HG03103 (cell line): ENCODE measurements around the gene AOPEP.

Source experiments
- ATAC-seq: cut with Tn5 transposase; IDR thresholded peaks from one replicate; pipeline ENCODE4 v1.9.1; 2021; ENCODE audit warnings: low read depth; ENCODE audit not compliant: unreplicated experiment

Gene AOPEP

DNA sequence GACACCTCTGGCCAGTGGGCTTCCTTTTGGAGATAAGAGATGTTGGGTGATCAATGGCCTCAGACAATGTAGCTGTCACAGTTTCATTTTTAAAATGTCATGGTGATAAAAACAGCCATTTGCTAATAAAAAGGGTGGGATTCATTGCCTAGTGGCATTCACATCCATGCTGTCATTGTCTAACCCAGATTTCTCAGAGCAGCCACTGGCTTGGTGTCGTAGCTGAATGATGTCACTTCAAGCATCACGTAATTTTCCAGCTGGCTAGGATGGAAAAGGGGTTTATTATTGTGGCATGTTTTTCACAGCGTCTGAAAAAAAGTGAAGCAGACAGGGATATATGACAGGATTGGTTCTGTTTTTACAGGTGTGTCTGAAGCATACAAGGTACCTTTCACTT is 184.7 kb downstream of the AOPEP start:
- no peak for ATAC-seq

DNA sequence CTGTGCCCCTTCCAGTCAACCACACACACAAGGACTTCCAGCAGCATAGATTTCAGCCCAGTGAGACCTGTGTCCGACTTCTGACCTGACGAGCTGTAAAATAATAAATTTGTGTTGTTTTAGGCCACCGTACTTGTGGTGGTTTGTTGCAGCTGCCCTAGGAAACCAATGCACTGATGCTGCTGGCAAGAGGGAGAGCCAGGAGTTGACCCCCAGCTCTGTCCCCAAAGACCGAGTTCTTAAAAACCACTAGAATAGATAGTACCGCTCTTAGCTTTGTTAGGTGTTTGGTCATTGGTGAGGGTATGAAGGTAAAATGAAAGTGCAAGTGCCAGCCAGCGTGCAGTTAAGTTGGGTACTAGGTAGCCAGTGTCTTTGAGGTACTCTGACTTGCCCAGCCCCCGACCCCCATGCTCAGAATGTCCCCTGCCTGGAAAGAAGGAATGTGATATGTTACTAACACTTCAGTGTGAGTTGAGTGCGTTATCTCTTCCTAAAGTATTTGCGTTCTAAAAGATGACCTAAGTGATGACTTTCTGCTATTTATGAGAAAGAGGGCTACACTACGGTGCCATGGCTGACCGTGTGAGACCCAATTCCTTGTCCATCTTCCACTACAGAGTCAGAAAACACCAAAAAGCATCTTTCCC is 185.6 kb downstream of the AOPEP start:
- ATAC-seq = no peak

DNA sequence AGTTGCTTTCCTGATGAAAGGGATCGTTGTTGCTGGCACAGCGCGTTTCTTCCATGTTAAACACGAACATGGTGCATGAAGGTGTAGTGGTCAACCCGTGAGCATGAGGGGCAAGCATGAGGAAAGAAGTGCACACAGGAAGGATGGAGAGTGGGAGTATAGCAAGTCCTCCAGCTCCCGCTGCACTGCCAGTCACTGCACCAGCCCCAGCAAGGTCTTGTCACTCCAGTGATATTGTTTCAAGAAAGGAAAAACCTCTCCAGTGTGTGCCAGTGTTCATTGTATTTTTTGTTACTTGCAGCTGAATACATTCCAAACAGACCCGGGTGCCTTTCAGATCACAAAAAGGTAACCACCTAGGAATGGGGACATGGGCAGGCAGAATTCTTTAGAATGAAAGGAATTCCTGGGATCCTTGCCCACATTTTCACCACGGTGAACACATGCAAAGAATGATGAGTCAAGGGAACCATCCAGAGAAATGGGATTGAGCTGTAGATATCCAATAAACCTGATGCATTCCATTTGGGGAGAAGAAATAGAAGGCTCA is 186.3 kb downstream of the AOPEP start:
- ATAC-seq = no peak

DNA sequence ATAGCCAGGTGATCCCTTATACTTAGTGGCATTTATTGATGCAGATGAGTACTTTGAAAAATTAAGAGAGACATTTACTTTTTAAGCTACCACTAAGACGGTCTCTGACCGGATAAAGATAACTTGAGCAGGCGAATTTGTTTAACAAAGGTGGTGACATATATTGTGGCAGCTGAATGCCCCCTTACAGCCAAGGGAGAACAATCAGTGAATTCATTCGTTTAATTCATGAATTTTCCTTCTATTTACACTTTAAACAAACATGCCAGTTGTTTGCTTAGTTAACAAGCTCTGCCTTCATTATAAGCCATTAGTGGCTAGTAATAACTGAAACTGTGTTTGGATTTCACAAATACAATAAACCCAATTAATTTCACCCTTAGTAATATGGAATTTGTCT is 187.1 kb downstream of the AOPEP start:
- no peak for ATAC-seq

DNA sequence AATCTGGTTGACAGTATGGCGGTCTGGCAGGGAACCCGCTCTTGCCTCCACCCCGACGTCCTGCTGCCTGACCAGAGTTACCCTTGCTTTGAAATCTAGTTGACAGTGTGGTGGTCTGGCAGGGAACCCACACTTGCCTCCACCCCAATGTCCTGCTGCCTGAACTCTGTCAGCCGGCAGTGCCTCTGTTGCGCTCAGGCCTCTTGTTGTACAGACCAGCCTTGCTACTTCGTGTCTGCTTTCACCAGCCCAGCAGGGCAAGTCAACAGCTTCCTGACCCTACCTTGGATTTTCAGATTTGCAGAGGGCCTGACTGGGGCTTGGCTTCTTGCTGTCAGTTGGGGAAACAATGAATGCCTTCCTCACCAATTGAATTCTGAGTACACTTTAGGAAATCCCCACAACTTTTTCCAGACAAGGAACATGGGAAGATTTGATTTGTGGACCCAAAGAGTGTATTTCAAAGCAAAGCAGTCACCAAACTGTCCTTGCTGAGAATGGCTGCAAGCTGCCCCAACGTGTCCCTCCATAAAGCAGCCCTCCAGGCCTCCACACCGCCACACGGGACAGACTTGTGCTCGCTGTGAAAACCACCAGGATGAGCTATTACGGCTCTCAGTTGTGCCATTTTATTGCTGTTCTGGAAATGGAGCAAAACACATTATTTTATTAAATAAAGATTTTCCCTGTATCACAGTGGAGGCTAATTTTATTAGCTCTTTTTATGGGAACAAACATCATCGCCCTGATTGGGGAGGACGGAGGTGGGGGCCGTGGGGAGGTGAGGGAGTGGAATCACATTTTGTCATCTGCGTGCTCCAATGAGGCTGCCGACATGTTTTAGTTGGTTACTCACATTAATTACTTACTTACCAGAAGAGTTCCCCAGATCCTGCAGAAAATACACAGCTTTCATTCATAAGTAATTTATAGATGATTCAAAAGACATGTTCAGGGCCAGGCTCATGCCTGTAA is 189.3 kb downstream of the AOPEP start:
- ATAC-seq = no peak

DNA sequence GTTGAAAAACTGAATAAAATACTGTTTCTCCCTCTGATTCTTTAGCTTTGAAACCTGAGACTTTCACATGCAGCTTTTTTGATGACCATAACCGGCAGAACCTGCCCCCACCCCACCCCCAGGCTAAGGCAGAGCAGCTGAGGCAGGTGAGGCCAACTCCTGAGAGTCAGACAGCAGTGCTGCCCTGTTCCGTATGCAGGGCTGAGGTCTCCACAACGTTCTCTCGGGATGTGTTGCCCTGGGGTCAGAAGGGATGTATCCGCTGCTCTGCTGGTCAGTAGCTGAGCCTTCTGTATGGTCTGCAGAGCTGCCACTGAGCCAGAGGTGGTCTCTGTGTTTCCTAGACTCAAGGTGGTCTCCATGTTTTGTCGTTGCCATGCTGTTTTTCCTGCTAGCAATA is 190.5 kb downstream of the AOPEP start:
- no peak for ATAC-seq

DNA sequence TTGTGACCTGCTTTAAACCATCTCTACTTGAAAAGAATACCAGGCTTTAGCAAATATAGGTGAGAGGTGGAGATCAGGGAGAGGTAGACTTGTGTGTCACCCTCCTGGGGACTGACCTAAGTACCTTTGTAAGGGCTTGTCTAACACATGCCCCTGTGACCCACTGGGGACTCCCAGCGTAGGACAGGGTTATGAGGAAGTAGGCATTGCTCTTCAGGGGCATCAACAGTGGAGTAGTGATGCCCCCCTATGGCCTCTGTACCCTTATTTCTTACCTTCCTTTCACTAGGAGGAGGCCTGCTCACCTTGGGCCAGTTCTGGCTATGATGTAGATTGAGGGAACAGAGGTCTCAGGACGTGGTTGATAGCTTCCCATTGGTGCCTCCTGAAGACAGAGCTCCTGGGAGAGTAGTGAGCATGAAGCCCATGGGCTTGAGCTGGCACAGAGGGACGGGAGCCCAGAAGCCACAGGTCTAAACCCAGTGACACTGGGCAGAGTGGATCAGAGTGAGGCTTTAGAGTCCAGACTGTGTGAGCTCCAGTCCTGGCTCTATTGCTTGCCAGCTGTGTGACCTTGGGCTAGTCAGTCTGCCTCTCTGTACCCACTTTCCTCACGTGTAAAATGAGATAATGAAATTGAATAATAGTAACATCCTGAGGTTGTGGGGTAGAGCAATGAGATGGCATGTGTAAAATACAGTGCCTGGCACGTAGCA is 191.7 kb downstream of the AOPEP start:
- ATAC-seq = no peak

DNA sequence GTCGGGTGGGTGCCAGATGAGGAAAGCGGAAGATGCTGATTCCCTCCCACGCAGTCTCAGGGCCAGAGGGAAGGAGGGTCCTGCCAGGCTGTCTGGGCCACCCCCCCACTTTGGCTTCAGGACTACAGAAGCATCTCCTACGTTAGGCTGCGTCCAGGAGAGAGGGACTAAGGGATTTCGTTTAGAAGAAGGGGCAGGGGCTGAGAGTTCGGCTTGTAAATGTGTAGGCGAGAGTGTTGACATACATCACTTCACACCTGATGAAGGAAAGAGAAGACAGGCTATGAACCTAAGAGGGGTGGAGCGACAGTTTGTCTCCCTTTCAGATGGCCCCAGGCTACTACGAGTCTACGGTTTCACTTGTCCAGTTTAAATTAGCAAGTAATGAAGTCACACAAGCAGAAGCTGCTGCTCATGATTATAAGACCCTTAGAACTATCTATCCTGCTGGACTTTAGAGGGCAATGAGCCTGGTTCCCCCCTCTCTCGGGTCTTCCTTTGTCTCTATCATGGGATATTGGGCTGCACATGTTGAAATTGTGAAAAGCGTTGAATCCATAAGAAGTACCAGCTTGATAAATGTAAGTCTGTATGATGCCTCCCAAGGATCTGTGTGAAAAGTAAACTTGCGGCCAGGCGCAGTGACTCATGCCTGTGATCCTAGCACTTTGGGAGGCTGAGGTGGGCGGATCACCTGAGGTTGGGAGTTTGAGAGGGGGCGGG is 193.0 kb downstream of the AOPEP start:
- ATAC-seq = no peak

DNA sequence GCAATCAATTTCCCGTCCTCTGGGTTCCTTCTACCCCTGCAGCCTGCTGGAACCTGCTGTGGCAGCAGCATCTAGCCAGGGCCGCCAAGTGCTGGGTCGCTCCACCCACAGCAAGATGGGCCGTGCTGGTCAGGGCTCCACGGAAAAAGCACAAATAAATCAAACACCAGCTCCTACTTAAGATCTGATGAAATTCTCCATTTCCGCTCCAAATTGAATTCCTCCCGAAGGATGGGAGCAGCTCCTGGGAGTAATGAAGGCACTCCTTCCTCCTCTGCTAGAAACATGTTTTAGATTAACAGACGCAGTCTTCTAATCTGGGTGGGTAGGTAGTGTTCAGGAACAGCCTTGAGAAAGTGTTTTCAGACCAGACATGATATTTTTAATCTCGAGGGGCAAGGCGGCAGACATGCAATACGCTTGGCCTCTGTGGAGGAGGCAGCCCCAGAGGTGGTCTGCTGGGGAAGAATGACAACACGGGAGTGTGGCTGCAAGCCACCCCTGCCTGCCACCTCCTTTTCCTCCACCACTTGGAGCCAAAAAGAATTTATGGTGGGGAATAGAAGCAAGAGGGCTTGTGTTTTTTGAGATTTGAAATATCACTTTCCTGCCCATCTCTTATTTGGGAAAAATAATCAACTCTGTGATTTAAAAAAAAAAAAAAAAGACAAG is 194.1 kb downstream of the AOPEP start:
- ATAC-seq = no peak

DNA sequence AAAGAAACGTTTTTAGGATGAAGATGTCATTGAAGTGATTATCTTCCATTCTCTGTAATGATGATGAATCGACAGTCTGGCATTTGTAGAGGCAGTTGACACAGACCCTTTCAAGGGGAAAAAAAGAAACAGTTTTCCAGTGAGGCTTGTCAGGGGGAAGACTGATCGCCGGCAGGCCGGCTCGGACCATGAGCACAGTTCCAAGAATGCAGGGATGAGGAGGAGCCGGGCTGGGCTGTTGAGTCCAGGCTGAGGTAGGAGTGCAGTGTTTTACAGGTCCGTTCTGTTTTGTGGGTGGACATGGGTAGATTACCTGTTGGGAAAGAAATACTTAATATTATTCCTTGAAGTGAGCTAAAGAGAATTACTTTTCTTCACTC is 194.6 kb downstream of the AOPEP start:
- no peak for ATAC-seq

DNA sequence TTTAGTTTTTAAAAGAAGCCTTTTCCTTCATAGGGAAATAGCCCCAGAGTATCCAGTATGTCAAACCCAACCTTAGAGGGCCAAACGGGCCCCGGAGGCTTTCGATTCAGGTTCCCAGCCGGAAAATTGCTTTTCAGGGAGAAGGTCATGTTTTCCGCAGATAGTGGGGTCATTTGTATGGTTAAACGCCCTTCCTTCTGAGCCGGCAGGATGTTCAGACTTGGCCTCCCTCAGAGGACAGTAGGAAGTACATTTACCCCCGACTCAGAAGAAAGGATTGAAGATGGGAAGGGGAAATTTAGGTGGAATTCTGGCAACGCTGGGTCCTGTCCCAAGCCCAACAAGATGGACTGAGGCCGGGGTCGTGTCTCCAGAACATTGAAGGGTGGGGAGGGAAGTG is 195.2 kb downstream of the AOPEP start:
- ATAC-seq = no peak

DNA sequence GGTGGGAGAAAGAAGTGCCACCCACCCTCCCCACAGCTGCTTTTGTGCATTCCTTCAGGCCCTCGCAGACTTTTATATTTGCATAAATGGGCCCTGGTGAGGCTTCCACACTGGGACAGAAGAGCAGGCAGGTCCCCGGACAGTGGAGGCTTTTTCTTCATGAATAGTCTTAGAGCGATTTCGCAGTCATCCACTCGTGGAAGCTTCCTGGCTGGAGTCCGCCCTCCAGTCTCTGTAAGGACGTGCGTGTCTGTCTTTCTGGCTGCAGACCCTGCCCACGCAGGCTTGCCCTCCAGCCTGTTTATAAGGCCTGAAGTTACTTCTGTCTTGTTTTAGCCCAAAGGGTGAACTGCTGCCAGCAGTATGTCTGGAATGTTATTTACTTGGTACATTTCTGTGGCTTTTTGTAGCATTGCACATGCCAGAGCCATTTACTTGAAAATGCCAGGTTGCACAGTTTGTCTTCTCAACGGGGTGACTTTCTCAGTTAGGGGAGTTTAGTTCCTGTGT is 195.7 kb downstream of the AOPEP start:
- no peak for ATAC-seq

DNA sequence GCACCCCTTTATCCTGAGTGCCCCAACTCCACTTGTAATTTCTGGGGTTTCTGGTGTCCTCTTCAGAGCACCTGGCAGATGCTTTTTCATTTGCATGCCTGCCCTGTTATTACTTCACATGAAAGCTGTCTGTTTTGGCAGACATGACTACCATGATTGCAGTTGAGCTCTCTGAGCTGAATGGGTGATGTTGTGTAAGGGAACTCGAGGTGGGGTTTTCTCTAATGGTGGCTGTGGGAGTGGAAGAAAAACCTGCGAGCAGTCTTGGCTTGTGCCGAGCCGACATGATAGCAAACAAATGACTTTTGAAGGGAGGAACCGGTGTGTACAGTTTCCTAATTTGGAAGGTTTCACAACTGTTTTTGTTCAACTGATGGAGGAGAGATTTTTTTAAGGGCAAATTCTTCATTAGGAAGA is 196.2 kb downstream of the AOPEP start:
- no peak for ATAC-seq

DNA sequence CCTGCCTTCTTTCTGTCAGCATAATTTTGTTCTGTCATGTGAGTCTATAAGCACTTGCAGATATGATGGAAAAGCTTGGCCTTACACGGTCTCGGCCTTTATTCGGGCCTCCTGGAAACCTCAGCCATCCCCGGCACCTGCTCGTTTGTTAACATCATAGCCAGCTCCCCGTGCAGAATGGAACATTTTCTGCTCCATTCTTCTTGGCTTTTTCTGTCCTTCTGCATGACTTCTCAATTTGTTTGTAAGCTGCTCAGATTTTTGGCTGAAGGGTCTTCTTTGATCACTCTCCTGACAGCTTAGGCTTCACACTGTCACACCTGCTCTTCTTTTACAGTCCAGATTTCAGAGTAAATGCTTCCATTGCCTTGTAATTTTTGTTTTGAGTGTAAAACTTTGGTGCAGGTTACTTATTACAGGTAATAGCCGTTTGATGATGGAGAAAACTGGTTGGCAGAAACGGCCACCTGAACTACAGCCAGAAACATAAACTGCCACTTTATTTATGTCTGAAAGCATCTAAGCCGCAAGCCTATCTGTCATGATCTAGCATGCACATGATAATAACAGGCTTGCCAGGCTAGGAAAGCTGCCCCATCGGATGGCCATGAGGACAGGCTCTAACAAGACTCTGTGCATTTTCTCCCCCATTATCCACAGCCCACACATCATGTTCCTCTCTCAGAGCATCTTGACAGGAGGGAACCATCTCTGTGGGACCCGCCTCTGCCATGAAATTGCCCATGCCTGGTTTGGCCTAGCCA is 197.0 kb downstream of the AOPEP start:
- no peak for ATAC-seq

DNA sequence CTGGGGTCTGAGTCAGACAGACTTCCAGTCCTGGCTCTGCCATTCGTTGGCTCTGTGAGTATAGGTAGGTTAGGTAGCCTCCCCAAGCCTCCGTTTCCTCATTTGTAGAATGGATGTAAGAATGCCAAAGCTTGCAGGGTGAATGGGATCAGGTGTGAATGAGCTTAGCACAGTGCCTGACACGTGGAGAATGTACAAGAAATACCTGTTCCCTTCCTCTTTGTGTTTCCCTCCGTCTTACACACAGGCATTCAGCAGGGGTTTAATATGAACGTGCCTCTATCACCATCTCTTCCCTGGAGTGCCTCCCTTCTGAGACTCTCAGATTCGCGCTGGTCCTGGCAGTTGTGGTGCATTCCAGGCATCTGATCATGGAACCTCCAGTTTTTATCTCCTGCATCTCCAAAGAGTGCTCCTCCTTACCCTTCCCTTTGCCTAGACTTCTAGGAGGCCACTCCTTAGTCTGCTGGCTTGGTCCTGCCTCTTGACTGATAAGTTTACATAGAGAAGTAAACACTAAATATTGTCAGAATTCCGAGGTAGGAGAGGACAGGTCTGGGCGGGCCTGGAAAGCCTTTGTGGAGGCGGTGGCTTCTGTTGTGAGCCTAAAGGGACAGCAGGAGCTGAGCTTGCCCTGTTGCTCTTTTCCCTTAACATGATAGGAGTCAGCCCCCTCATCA is 199.4 kb downstream of the AOPEP start:
- no peak for ATAC-seq

DNA sequence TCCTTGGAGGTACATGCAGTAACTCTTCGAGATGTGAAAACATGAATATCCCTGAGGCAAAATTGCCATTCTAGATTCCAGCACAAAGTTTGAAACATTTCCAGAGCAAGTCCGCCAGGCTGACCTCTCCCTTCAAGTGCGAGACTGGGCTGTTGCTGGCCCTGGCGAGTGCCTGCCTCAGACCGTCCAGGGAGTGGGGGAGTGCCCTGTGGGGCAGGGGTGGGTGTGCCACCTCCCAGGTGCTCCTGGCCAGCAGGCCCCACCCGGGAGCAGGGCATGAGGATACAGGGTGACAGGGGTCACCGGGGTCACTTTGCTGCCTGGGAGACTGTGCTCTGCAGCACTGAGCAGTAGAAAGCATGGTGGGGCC is 199.9 kb downstream of the AOPEP start:
- no peak for ATAC-seq

DNA sequence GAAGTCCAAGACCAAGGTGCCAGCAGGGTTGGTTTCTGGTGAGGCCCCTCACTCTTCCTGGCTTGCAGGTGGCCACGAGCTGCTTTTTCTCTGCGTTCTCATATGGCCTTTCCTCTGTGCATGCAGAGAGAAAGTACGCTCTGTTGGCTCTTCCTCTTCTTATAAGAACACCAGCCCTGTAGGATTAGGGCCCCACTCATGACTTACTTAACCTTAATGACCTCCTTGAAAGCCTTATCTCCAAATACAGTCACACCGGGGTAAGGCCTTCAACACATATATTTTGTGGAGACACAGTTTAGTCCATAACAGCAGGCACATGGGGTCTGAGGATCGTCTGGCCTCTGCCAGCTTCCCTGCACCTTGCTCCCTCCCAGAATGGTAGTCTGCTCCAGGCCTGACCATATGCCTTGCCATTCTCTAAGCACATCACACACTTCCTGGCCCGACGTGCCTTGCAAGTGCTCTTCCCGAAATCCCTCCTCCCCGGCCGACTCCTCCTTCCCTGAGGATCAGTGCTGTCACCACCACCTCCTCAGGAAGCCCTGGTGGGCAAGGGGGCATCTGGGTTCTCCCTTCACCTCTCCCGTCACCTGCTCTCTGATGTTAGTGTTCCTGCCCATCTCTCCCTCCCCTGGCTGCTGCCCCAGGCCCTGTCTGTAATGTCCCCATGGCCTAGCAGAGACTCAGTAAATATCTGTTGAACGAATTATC is 200.7 kb downstream of the AOPEP start:
- ATAC-seq = no peak
